ENCODE data around the gene CLTCL1. TPM values are rescaled to one million over a fixed set of nuclear protein-coding genes. Genes with fewer than 3 reads are reported as not detected.

Gene CLTCL1
- total RNA-seq, 1 experiment from 2014 or later = 7.1 TPM

DNA sequence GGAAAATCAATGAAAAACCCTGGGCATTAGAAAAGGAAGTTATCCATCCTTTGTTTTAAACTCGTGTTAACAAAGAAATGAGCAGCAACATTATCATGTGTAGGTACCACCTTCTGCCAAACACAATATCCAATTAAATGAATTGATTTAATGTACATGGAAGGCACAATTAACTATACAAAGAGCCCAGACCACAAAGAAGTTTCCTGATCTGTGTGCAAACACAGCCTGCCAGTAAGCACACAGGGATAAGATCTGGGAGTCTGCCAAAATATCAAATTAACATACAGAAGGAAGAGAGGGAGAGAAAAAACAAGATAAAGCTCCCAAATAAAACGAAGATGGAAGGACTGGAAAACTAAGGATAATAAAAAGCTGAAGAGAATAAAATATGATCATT, 58.9 kb downstream of the CLTCL1 start:
- Histone ChIP-seq H3K4me1 (ENCODE audit: control insufficient read depth in 1 of 2, insufficient read depth in 2 of 2, low read length in 2 of 2) (no peaks in the 10 kb centered on the region), H3K79me2 (ENCODE audit: insufficient read depth, low read length) (no peaks in the 10 kb centered on the region), H3K9ac (ENCODE audit: low read length) (no peak overlapping the region), H3K27ac (ENCODE audit: low read depth, low read length) (no peak overlapping the region), H2AFZ (ENCODE audit: low read depth, low read length, poor library complexity, severe bottlenecking) (no peak overlapping the region), H3K9me3 (ENCODE audit: control insufficient read depth in 1 of 2, insufficient read depth in 1 of 2, low read depth in 1 of 2, low read length in 2 of 2) (no peaks in the 10 kb centered on the region), H4K20me1 (ENCODE audit: insufficient read depth) (no peaks in the 10 kb centered on the region), H3K27me3 (ENCODE audit: insufficient read depth, low read length) (no peaks in the 10 kb centered on the region), H3K4me3 (replicated peaks in 1 of 2; ENCODE audit: low read depth in 1 of 2, low read length in 2 of 2) (no peak overlapping the region), H3K4me2 (ENCODE audit: low read length) (no peak overlapping the region), H3K9me2 (ENCODE audit: insufficient read depth) (no peaks in the 10 kb centered on the region), H3K36me3 (ENCODE audit: control insufficient read depth in 1 of 2, insufficient read depth in 2 of 2, low read length in 2 of 2) (peaks cover 0 to 3% of the 10 kb centered on the region in 2 experiments; a peak in 2 of 4 replicates)
- POLR2A ChIA-PET = no interaction called here
- intact Hi-C loops (cut with micrococcal nuclease) = no loop called here
- DNase-seq (ENCODE audit: low read depth, low spot score) (no peak), ATAC-seq (no peak)
- TF ChIP-seq EZH2 (IDR thresholded peaks at IDR 0.05) (no peak), SRF (IDR thresholded peaks at IDR 0.05; ENCODE audit: low read depth) (no peak), MAX (IDR thresholded peaks at IDR 0.05) (no peak), ZBTB33 (IDR thresholded peaks at IDR 0.05; ENCODE audit: extremely low read depth, insufficient replicate concordance, low read length) (no peak), FOSL1 (IDR thresholded peaks at IDR 0.05; ENCODE audit: low read depth) (no peak), ELF1 (IDR thresholded peaks at IDR 0.05; ENCODE audit: borderline replicate concordance, low read depth) (no peak), RAD21 (IDR thresholded peaks at IDR 0.05; ENCODE audit: low read depth) (no peak), POLR2A (IDR thresholded peaks at IDR 0.05; ENCODE audit: borderline replicate concordance, extremely low read depth, insufficient read depth, insufficient read length) (no peak), ZFX (IDR thresholded peaks at IDR 0.05) (no peak), TCF7L2 (IDR thresholded peaks at IDR 0.05; ENCODE audit: borderline replicate concordance, extremely low read depth, insufficient read depth, insufficient read length) (no peak), CBX3 (IDR thresholded peaks at IDR 0.05; ENCODE audit: low read depth) (no peak), YY1 (IDR thresholded peaks at IDR 0.05; ENCODE audit: extremely low read depth, insufficient replicate concordance, low read depth, low read length) (no peak), CEBPB (IDR thresholded peaks at IDR 0.05; ENCODE audit: low read depth) (no peak)
- TF ChIP-seq, protein P1, sequence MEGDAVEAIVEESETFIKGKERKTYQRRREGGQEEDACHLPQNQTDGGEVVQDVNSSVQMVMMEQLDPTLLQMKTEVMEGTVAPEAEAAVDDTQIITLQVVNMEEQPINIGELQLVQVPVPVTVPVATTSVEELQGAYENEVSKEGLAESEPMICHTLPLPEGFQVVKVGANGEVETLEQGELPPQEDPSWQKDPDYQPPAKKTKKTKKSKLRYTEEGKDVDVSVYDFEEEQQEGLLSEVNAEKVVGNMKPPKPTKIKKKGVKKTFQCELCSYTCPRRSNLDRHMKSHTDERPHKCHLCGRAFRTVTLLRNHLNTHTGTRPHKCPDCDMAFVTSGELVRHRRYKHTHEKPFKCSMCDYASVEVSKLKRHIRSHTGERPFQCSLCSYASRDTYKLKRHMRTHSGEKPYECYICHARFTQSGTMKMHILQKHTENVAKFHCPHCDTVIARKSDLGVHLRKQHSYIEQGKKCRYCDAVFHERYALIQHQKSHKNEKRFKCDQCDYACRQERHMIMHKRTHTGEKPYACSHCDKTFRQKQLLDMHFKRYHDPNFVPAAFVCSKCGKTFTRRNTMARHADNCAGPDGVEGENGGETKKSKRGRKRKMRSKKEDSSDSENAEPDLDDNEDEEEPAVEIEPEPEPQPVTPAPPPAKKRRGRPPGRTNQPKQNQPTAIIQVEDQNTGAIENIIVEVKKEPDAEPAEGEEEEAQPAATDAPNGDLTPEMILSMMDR (IDR thresholded peaks at IDR 0.05 in 2 of 3, conservative IDR thresholded peaks at IDR 0.05 in 1 of 3; ENCODE audit: borderline replicate concordance in 1 of 3, insufficient read depth in 1 of 3, low read depth in 2 of 3, low read length in 2 of 3) = no peak
- RAD21 ChIA-PET (ENCODE audit: low non-redundant PET in 1 of 2, low total read pairs in 2 of 2, uncharacterized antibody in 2 of 2, unreplicated experiment in 2 of 2) = no interaction called here
- BruUV-seq (replicated peaks) = no TSS peak
- CTCF ChIA-PET = no interaction called here
